MCF 10A (cell line): Measurements from ENCODE around the gene RPL22. TPM values are rescaled to one million over a fixed set of nuclear protein-coding genes. Genes with fewer than 3 reads are reported as not detected.
"Not testable (repeated sequence)": the region's sequence is repeated elsewhere in the genome, so short reads cannot be mapped to it uniquely, and the experiment has no call there.

Source experiments
- BruUV-seq: library from RNA; stranded (reverse); fragments of 400-500 nt; replicated peaks from 2 replicates; lab custom pipeline; 2021; lab: Mats Ljungman, UMichigan
- CTCF ChIA-PET: fragments of 300-600 bp; sonication (Branson Sonifier 250); formaldehyde crosslinking; extraction: SDS; loops from one replicate; lab custom pipeline; 2021; ENCODE audit warnings: antibody characterized with exemption, inconsistent platforms; lab: Yijun Ruan, JAX
- POLR2A ChIA-PET: fragments of 300-600, 350-650 bp; sonication (Branson Sonifier 250); formaldehyde crosslinking; extraction: SDS; loops from one replicate; lab custom pipeline; 2020; ENCODE audit warnings: antibody characterized with exemption, inconsistent platforms; lab: Yijun Ruan, JAX
- DNase-seq: peaks from one replicate; pipeline ENCODE4 v3.0.0-alpha.2; 2018; ENCODE audit not compliant: unreplicated experiment
- H3K27ac Mint-ChIP-seq: one replicate; pipeline ENCODE4 v1.8.0; 2022; ENCODE audit warnings: mild to moderate bottlenecking, low read depth, mixed read lengths; ENCODE audit not compliant: unreplicated experiment
- H3K27me3 Mint-ChIP-seq: one replicate; pipeline ENCODE4 v1.8.0; 2022; ENCODE audit warnings: mixed read lengths; ENCODE audit not compliant: insufficient read depth, unreplicated experiment
- H3K36me3 Mint-ChIP-seq: one replicate; pipeline ENCODE4 v1.8.0; 2022; ENCODE audit warnings: mild to moderate bottlenecking, moderate library complexity, mixed read lengths; ENCODE audit not compliant: insufficient read depth, unreplicated experiment
- H3K4me1 Mint-ChIP-seq: one replicate; pipeline ENCODE4 v1.8.0; 2022; ENCODE audit warnings: mixed read lengths; ENCODE audit not compliant: insufficient read depth, unreplicated experiment
- H3K4me3 Mint-ChIP-seq: one replicate; pipeline ENCODE4 v1.8.0; 2022; ENCODE audit warnings: mild to moderate bottlenecking, moderate library complexity, mixed read lengths; ENCODE audit not compliant: unreplicated experiment
- H3K9me3 Mint-ChIP-seq: one replicate; pipeline ENCODE4 v1.8.0; 2022; ENCODE audit warnings: mixed read lengths; ENCODE audit not compliant: unreplicated experiment
- CTCF ChIP-seq: fragments of 200-600 bp; IDR thresholded peaks from one replicate; pipeline ENCODE4 v1.8.0; 2022; ENCODE audit warnings: antibody characterized with exemption, mild to moderate bottlenecking; ENCODE audit not compliant: unreplicated experiment
- intact Hi-C: fragments of 100-400 bp; cut with micrococcal nuclease; formaldehyde crosslinking; loops from 2 replicates; pipeline ENCODE4 v1.14.1; 2022
- total RNA-seq: library from RNA; stranded (reverse); gene quantifications from 2 replicates; pipeline ENCODE4 v1.2.3, GENCODE V29; 2022

The RPL22 gene
- total RNA-seq, 1 experiment from 2014 or later, result 477 TPM

GRCh38 chr1:6222636-6223035 lies 23.2 kb upstream of the RPL22 start:
- Mint-ChIP-seq H3K27ac (no peak overlapping the region), H3K4me1 (peaks cover 9% of the 10 kb centered on the region), H3K27me3 (no peaks in the 10 kb centered on the region), H3K9me3 (no peaks in the 10 kb centered on the region), H3K4me3 (no peak overlapping the region), H3K36me3 (peaks cover 52% of the 10 kb centered on the region)
- POLR2A ChIA-PET, result interaction anchor here (0.7 to 1.0 kb wide), 2 partner anchors 12 to 128 kb away, joined by 3 read pairs; no protein-coding TSS in a partner anchor
- BruUV-seq, result no TSS peak
- intact Hi-C loops, result no loop called here
- CTCF ChIA-PET, result no interaction called here
- TF ChIP-seq CTCF, result no peak
- DNase-seq, result peak; percentile 43

- POLR2A ChIA-PET, result interaction anchor here (0.7 to 2.1 kb wide), 5 partner anchors 10 to 23 kb away, joined by 3 to 18 read pairs (median 3); partner anchors contain the start of gene ICMT
- CTCF ChIA-PET, result interaction anchor here (0.6 to 1.2 kb wide), 2 partner anchors 14 to 33 kb away, joined by 3 read pairs; no protein-coding TSS in a partner anchor
- Mint-ChIP-seq H3K4me3 (no peak overlapping the region), H3K4me1 (peaks cover 9% of the 10 kb centered on the region), H3K9me3 (no peaks in the 10 kb centered on the region), H3K36me3 (peaks cover 38% of the 10 kb centered on the region), H3K27ac (no peak overlapping the region), H3K27me3 (no peaks in the 10 kb centered on the region)
- no peak for TF ChIP-seq CTCF
- intact Hi-C loops, result no loop called here
- DNase-seq, result no peak
- TSS peak; percentile 12 for BruUV-seq
Measured at GRCh38 chr1:6221210-6221784, 21.9 kb upstream of the RPL22 start.

- TF ChIP-seq CTCF, result no peak
- ChIA-PET POLR2A (interaction anchor here (0.5 to 2.1 kb wide), 10 partner anchors 10 to 774 kb away, joined by 3 to 18 read pairs (median 3); partner anchors contain the start of gene ICMT), CTCF (interaction anchor here (1.1 to 1.8 kb wide), 2 partner anchors 16 to 25 kb away, joined by 3 read pairs; no protein-coding TSS in a partner anchor)
- Mint-ChIP-seq H3K4me3 (no peak overlapping the region), H3K36me3 (peaks cover 28% of the 10 kb centered on the region), H3K27me3 (no peaks in the 10 kb centered on the region), H3K4me1 (peaks cover 9% of the 10 kb centered on the region), H3K9me3 (no peaks in the 10 kb centered on the region), H3K27ac (peak overlapping the region; percentile 85)
- intact Hi-C loops, result no loop called here
- no TSS peak for BruUV-seq
- DNase-seq, result peak; percentile 84
Measured at GRCh38 chr1:6220236-6220635, 20.8 kb upstream of the RPL22 start.

GRCh38 chr1:6219641-6220040 lies 20.2 kb upstream of the RPL22 start:
- peak; percentile 79 for DNase-seq
- H3K4me3 Mint-ChIP-seq, H3K4me1 Mint-ChIP-seq, BruUV-seq, intact Hi-C loops, H3K9me3 Mint-ChIP-seq, H3K27me3 Mint-ChIP-seq: not testable (repeated sequence)
- POLR2A ChIA-PET, result interaction anchor here (0.6 to 2.1 kb wide), 8 partner anchors 11 to 271 kb away, joined by 3 to 18 read pairs (median 3); partner anchors contain the start of gene ICMT
- CTCF ChIA-PET, result interaction anchor here (1.1 to 1.8 kb wide), 2 partner anchors 15 to 25 kb away, joined by 3 read pairs; no protein-coding TSS in a partner anchor
- Mint-ChIP-seq H3K27ac (peak overlapping the region; percentile 85), H3K36me3 (peaks cover 22% of the 10 kb centered on the region)
